OCI-M2 (cell line): ENCODE results near the gene STOX2.

ENCODE experiments used
- DNase-seq: peaks from one replicate; lab custom pipeline; 2025; ENCODE audit not compliant: unreplicated experiment; lab: John Stamatoyannopoulos, UW

Gene STOX2

DNA sequence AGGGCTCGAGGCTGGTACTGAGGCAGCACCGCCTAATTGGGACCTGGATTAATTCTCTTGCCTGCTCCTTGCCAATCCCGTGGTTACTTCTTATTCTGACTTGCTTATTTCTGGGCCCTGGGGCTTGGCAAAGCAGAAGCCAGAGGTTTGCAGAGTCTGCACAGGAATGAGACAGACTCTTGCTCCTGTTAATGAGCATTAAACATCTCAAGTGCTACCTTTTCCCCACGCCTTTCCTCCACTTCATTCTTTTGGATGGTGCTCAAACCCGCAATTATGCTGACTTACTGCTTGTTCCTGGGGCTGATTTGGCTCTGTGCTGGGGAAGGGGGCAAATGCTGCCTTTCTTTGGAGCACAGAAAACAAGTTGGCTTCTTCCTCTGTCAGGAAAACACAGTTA, 16.5 kb upstream of the STOX2 start:
- no peak for DNase-seq

DNA sequence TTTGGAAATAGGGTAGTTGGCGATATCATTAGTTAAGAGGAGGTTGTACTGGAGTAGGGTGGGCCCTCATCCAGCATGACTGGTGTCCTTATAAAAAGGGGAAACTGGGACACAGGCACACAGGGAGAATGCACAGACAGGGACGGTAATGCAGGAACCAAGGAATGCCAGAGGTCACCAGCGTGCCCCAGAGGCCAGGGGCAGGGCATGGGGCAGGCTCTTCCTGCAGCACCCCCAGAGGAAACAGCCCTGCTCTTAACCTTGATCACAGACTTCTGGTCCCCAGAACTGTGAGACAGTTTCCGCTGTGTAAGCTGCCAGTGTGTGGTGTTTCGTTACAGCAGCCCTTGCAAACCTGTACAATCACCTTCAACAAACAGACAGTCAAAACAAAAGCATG, 15.9 kb upstream of the STOX2 start:
- DNase-seq: no peak

DNA sequence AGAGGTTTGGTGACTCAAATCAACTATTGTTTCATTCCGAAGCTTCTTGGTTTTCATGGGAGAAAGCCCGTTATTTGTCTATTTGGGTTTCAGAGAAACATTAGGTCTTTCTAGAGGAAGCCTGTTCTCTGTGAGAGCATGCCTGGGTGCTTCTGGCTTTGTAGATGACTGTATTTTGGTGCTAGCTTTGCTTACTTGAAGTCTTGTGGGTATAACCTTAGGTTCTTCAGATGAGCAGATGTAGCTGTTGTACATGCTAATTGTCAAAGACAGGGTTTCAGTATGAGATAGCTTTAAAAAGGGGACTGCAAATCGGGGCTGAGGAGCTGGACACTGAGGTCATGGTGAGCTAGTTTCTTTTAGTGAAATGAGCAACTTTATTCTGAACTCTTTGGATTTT, 7.9 kb upstream of the STOX2 start:
- DNase-seq: no peak

DNA sequence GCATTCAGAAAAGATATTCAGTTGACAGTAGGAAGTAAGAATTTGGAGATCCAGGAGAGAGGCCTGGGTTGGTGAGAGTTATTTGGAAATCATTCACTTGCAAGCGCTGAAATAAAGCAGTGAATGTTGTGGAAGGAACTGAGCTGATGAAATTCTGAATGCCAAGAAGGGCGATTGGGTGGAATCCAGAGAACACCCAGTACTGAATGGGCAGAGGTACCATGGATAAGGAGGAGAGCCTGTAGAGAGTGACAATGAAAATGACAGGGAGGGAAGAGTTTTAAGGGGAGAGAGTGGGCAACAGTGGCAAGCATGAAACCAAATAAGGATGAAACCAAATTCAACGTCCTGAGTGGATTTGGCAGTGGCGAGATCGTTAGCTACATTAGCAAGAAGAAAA, 6.7 kb upstream of the STOX2 start:
- DNase-seq: no peak

DNA sequence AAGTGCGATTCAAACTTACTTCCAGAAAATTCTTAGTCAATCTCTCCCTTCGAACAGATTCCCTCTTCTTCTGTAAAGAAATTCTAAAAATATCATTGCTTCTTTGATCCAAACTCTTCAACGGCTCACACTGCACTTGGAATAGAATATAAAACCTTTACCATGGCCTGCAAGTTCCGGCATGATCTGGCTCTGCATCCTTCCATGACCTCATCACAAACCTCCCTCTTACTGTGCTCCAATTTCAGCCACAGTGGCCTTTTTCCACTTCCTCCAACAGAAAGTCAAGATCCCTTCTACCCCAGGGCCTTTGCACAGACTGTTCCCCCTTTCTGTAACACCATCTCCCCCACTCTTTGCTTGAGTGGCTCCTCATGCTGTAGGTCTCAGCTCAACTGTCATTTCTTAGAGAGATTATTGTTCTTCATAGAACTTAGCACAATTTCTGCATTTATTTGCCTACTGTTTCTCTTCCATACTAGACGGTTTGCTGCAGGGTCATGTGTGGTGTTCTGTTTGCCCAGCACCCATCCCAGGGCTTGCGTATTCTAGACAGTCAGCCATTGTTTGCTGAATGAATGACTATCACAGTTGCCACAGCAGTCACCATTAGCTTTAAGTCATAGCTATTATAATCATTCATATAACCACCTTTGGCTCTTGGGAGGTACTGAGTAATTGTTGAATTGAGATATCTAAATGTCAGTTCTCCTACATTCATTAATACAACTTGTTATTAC, 1.9 kb upstream of the STOX2 start:
- DNase-seq: no peak

DNA sequence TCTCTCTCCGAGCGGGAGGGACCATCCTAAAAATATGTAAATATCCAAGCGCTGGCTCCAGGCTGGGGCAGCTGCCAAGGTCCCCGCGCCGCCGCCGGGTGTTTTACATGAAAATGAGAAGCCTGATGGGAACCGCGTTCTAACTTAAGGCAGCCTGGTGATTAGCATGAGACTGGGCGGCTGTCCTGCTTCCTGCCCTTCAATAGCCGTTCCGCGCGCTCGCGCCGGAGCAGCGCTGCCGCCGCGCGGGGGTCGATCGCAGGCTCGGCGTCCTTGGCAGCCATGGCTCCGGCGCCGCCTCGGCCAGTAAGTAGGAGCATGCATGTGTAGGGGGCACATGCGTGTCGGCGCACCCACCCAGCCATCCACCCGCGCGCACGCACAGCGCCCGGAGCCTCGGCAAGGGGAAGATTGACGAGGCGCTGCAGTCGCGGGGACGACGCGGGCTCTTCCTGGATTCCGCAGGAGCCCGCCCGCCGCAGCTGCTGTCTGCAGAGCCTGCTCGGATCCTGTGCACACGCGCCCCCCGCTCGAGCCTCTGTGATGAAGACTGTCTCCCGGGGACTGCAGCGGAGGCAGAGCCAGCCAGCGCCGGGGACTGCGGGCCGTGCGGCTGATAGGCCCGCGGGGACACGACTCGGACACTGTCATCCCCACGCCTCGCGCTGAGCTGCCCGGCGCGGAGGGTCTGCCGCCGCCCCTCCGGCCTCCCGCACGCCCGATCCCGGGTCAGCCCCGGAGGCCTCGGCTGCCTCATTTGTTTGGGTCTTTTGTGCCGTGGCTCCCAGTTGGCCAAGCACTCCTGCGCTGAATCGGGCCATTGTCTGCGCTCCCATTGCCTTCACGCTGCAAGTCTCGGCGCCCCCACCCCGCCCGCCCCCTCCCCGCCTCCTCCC, 734 bp downstream of the STOX2 start:
- DNase-seq: no peak

DNA sequence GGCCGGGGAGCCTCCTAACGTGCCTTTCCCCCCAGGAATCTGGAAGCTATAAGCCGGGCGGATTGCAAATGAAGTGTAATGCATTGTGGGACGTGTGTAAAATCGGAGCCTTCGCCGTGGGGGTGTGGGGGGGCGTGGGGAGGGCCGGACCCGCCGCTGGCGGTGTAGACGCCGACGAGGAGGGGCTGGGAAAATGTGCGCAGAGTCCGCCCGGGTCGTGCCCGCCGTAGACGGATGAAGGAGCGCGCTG, 1.3 kb downstream of the STOX2 start:
- no peak for DNase-seq

DNA sequence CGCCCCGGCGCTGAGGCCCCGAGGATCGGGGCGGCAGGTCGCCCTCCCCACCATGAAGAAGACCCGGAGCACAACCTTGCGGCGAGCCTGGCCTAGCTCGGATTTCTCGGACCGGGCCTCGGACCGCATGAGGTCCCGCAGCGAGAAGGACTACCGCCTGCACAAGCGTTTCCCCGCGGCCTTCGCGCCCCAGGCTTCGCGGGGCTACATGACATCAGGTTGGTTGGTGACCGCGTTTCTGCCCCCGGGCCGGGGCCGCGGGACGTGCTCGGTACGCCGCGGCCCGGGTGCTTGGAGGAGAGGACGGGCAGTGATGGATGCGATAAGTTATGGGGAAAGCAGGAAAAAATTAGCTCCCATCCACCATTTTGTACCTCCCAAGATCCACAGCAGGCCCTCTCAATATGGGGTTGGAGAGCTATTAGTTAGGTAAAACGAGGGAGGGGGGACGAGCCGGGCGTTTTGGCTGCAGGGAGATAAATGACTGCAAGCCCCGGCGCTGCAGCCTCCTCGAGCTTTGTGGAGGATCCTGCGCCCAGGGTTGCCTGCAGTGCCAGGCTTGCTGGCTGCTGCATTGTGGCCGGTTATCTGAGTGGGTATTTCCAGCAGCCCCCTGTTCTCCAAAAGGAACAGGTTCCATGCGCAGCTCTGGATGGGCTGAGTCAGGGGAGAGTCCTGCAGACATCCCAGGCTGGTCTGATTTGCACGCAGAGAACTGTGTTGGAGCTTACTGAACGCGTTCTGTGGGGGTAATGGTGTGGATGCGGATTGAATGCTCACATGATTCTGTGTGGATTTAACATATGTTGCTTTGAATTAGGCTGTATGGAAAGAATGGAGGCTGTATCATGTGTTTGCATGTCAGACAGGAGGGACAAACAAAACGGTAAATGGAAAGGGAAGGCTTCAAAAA, 1.9 kb downstream of the STOX2 start:
- no peak for DNase-seq

DNA sequence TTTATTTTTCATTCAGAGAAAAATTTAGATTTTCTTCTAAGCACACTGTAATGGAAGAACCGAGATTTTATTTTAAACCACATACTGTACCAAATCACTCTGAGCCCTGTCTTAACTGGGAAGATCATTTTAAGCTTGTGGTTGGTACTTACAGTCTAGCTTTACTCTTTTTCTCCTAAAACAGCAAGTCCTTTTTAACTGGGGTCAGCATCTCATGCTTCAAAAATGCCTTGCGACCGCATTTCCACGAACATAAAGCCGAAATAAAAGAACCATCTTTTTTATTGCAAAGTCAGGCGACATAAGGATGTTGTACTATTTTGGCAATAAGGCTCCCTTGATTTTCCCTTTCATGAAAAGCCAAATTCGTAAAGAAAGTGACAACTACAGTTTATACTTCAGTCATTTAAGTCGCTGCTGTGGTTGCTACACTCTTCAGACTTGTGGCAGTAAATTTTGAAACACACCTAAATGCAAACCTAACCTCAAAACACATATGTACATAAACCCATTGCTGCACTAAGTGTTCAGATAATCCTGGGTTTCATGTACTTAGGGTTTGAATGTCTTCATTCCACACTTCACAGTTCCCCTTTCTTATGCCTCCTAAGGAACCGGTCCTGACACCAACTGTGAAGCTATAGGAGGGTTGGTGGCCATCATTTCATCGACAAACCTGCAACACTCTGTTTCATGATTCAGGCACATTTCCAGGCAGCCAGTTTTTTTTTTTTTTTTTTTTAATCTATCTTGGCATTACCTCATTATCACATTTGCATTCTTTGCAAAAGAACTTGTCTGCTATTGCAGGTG, 3.0 kb downstream of the STOX2 start:
- no peak for DNase-seq

DNA sequence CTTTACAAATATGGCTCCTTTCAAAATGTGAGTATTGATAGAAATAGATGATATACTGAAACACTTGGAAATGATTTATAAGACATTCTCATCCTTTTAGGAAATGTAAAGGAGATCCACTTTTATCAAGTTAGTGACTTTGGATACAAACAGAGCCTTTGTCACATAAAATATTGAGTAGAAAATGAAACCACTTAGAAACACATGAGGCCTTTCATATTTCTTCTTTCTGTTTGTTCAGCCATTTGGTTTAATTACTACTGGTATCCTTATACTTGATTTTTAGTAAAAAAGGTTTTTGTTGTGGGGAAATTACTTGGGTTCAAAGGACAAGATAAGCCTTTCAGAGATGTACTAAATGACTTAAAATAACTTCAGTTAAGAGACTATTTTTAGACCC, 4.1 kb downstream of the STOX2 start:
- no peak for DNase-seq

DNA sequence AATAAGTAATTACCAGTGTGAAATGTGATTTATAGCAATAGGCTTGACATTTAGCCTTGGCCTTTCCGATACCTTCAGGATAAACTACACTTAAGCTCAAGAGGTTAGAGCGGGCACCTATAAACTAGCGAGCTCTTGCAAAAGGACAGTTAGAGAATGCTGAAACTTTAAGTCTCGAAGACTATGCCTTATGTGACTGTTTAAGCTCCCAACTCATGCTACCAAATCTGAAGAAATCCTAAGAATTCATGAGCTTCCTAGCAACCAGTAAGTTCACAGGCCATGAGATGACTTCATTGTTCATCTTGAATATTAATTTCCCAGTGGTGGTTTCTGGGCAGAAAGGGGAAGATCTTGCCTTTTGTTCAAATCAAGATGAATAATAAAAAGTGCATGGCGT, 4.7 kb downstream of the STOX2 start:
- no peak for DNase-seq

DNA sequence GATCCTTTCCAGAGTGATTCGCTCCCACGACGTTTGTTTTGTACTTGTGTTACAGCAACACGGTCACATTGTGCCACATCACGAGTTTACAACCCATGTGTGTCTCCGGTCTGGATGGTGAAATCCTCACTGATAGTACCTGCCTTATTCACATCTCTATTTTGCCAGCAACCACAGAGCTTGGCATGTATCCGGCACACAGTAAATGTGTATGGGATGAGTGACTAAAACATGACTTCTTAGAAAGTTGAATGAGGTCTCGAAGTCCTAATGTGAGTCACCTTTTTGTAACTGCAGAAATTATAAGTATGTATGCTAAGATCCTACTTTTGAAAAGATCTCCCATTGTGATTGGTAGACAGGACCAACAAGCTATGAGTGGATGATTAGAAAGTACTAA, 7.5 kb downstream of the STOX2 start:
- DNase-seq: no peak

DNA sequence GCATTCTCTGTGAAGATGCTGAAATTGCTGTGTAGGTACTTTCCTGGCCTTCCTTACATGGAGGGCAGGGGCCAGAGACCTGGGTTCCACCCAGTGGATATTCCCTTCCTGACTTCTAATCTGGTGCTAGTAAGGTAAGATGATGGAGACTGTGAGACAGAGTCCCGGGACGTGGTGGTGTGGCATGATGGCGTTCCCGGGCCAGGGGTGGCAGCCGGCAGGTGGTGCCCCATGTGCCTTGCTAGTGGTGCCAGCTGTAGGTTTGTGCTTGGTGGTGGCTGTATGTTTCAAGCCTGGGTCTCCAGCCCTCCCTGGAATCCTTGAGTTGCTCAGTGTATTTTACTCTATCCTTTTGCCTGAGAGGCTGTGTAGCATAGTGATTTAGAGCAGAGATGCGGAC, 10.9 kb downstream of the STOX2 start:
- no peak for DNase-seq

DNA sequence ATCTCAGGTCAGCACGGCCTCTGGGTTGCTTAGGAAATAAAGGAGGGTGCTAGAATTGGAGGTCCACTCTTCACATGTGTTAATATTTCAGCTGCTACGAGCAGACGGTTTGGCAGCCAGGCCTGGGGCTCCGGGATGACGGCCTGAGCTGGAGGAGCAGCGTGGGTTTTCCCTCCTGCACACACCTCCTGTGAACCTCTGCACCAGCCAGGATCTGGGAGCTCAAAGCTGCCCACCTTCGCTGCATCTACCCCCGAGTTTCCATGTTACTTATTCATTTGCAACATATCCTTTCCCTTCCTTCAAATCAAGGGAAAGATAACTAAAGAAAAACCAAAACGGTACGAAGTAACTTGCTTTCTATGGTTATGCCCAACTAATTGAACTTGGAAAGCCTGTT, 13.6 kb downstream of the STOX2 start:
- DNase-seq: no peak

DNA sequence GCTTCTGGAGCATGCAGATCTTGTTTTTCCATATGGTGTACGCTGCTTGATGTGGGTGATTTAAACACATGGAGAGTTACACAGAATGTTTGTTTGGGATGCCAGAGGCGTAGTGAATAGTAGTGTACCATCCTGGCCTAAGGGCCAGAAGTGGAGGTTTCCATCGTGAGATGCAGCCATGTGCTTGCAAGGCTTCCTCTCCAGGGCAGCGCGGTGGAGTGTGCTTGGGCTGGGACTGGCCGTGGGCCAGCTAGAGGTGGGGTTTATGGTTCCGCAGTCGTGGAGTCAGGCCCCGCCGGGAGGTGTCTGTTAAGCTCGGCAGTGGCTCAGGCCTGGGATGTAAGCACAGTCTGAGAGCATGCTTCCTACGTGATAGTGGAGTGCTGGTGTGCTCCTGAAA, 14.0 kb downstream of the STOX2 start:
- no peak for DNase-seq

DNA sequence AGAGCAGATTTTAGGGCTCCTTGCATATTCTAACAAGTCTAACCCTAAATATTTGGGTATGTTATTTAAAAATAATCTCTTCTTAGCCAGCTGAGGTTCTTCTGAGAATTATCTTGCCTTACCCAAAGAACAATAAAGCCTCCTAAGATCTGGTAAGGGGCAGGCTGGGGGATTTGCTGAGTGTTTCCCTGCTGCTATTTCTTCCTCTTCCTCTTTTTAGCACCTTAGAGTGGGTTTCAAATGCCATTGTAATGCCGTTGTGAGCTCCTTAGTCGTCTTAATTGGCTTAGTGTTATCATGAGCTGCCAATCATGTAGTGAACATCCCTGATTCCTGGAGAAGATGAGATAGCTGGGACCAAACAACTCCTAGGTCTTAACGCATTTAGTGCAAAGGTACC, 15.4 kb downstream of the STOX2 start:
- no peak for DNase-seq

DNA sequence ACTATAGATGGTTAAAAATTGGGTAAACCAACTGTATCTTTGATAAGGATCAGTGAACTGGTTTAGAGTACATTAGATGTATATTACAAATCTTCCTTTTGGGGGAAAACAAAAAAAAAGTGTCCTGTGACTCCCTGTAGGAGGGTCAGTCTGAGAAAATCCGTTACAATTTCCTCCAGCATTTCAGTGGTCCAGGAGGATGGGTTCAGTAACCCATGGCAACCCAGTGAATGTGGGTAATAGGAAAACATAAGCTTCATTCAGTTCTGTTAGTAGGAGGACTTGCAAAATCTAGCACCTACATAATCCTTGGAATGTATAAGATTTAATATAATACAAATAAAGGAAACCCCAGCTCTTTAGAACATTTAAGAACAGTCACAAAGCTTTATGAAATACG, 16.2 kb downstream of the STOX2 start:
- DNase-seq: no peak

DNA sequence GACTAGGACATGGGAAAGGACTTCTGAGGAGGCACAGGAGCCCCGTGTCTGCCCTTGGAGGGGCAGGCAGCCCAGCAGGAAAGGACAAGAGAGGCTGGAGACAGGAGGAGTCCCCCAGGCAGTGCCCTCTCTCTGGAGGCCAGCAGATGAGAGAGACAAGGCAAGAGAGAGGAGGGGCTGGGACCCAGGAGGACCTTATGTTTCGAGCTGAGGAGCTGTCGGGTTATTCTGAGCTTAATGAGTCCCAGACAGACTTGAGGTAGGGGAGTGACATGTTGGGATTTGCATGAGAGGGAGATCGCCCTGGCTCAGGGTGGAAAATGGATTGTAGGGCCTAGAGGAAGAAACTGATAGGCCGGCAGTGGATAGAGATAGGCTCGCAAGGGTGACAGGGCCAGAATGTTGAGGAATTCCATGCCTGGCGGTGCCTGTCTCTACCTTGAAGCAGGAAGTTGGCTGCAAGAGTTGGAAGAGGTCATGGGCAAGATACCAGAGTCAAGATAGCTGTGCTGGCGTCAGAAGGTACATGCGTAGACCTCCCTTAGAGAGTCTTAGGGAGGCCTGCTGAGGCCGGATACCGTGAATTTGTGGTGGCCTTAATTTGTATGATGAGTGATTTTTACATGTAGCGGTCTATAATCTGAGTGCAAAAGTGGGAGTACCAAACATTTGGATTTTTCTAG, 19.4 kb downstream of the STOX2 start:
- no peak for DNase-seq

DNA sequence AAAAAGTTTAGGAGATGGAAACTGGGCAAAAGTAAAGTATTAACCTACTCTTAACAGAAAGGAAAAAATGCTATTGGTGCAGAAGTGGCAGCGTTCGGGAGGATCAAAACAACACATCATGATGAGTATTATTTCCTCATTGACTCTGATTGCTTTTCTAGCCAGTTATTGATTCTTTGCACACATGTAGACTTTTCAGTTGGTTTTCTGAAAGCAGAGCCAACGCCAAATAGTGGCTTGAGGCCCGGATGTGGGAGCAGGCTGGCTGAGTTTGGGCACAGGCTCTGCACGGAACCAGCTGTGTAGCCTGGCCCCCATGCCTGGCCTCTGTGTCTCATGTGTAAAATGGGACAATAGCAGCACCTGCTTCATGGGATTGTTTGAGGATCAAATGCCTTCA, 21.8 kb downstream of the STOX2 start:
- no peak for DNase-seq

DNA sequence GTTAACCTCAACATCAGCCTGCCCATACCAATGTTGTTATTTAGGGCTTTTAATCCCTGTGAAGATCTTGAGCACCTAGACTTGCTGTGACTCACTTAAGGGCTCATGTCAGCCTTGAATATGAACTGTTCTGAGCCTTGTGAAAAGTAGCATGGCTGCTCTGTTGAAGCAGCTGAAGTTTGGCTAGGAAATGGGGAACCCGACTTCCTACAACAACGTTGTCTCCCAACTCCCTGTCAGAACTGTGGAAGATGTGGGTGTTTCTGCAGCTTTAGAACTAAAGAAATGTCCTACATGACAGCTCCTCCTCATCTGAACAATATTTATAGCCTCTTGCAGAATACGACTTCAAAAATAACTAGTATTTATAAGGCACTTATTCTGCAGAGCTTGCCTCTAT, 27.5 kb downstream of the STOX2 start:
- no peak for DNase-seq
